Liver (tissue), 9 donors: ENCODE results near the gene GRK6. TPM values are rescaled to one million over a fixed set of nuclear protein-coding genes. Genes with fewer than 3 reads are reported as not detected.

Source experiments
- DNase-seq: peaks from one replicate; pipeline ENCODE4 v3.0.0-alpha.2; 2017; ENCODE audit warnings: low spot score
- H3K27ac ChIP-seq, 2 donors: one replicate each; pipeline ENCODE4 v1.7.0; 2013; ENCODE audit warnings: inconsistent platforms in 2 of 2, low read length in 2 of 2, control low read depth in 1 of 2, low read depth in 1 of 2, mild to moderate bottlenecking in 1 of 2
- H3K27me3 ChIP-seq, 4 donors: one replicate each; pipeline versions ENCODE4 v1.6.1 to v1.7.0; 2013; ENCODE audit warnings: low read length in 3 of 4, inconsistent platforms in 1 of 4, mild to moderate bottlenecking in 1 of 4, moderate library complexity in 1 of 4; ENCODE audit not compliant: control insufficient read depth in 4 of 4, insufficient read depth in 4 of 4
- H3K36me3 ChIP-seq, 4 donors: one replicate each; pipeline versions ENCODE4 v1.6.1 to v1.7.0; 2013; ENCODE audit warnings: low read length in 3 of 4, mild to moderate bottlenecking in 3 of 4, low read depth in 1 of 4, moderate library complexity in 1 of 4; ENCODE audit not compliant: control insufficient read depth in 4 of 4, insufficient read depth in 3 of 4
- H3K4me1 ChIP-seq, 4 donors: one replicate each; pipeline versions ENCODE4 v1.6.1 to v1.7.0; 2013; ENCODE audit warnings: low read length in 3 of 4, mild to moderate bottlenecking in 3 of 4, moderate library complexity in 1 of 4; ENCODE audit not compliant: control insufficient read depth in 4 of 4, insufficient read depth in 4 of 4
- H3K4me3 ChIP-seq, 3 donors: one replicate each; pipeline versions ENCODE4 v1.6.1 to v1.7.0; 2013; ENCODE audit warnings: low read length in 3 of 3, control low read depth in 1 of 3, low read depth in 1 of 3, mild to moderate bottlenecking in 1 of 3
- H3K9ac ChIP-seq, 2 donors: one replicate each; pipeline ENCODE4 v1.7.0; 2013; ENCODE audit warnings: low read length in 2 of 2, mild to moderate bottlenecking in 2 of 2, moderate library complexity in 2 of 2, control low read depth in 1 of 2, low read depth in 1 of 2
- H3K9me3 ChIP-seq, 4 donors: one replicate each; pipeline versions ENCODE4 v1.6.1 to v1.7.0; 2013; ENCODE audit warnings: low read length in 3 of 4; ENCODE audit not compliant: control insufficient read depth in 4 of 4
- EGR1 ChIP-seq, 2 donors: IDR thresholded peaks; 2 replicates each; pipeline ENCODE4 v1.6.1; 2016 to 2018; ENCODE audit warnings: antibody characterized with exemption in 2 of 2, low read depth in 2 of 2
- FOXA1 ChIP-seq: IDR thresholded peaks from 2 replicates; pipeline ENCODE4 v1.6.1; 2016; ENCODE audit warnings: antibody characterized with exemption
- FOXA2 ChIP-seq: IDR thresholded peaks from 2 replicates; pipeline ENCODE4 v1.6.1; 2016; ENCODE audit warnings: antibody characterized with exemption
- GABPA ChIP-seq, 2 donors: IDR thresholded peaks in 1 of 2; conservative IDR thresholded peaks in 1 of 2; 2 replicates each; pipeline ENCODE4 v1.6.1; 2016; ENCODE audit warnings: antibody characterized with exemption in 2 of 2, mild to moderate bottlenecking in 1 of 2, moderate library complexity in 1 of 2
- HNF4A ChIP-seq, 2 donors: conservative IDR thresholded peaks; 2 replicates each; pipeline ENCODE4 v1.6.1; 2016; ENCODE audit warnings: antibody characterized with exemption in 2 of 2, mild to moderate bottlenecking in 2 of 2
- HNF4G ChIP-seq: IDR thresholded peaks from 2 replicates; pipeline ENCODE4 v1.6.1; 2016; ENCODE audit warnings: antibody characterized with exemption
- JUND ChIP-seq, 2 donors: IDR thresholded peaks; 2 replicates each; pipeline ENCODE4 v1.6.1; 2016; ENCODE audit warnings: antibody characterized with exemption in 2 of 2
- NR2F2 ChIP-seq: IDR thresholded peaks from 2 replicates; pipeline ENCODE4 v1.6.1; 2016; ENCODE audit warnings: antibody characterized with exemption
- RAD21 ChIP-seq, 2 donors: IDR thresholded peaks; 2 replicates each; pipeline ENCODE4 v1.6.1; 2016; ENCODE audit warnings: antibody characterized with exemption in 2 of 2, mild to moderate bottlenecking in 2 of 2
- REST ChIP-seq: IDR thresholded peaks from 2 replicates; pipeline ENCODE4 v1.6.1; 2016; ENCODE audit warnings: antibody characterized with exemption, mild to moderate bottlenecking
- RXRA ChIP-seq, 2 donors: IDR thresholded peaks; 2 replicates each; pipeline ENCODE4 v1.6.1; 2017 to 2018; ENCODE audit warnings: antibody characterized with exemption in 2 of 2, mild to moderate bottlenecking in 1 of 2
- SP1 ChIP-seq: IDR thresholded peaks from 2 replicates; pipeline ENCODE4 v1.6.1; 2018; ENCODE audit warnings: antibody characterized with exemption, mild to moderate bottlenecking
- TAF1 ChIP-seq: conservative IDR thresholded peaks from 2 replicates; pipeline ENCODE4 v1.6.1; 2016; ENCODE audit warnings: antibody characterized with exemption, mild to moderate bottlenecking
- YY1 ChIP-seq: IDR thresholded peaks from 2 replicates; pipeline ENCODE4 v1.6.1; 2016; ENCODE audit warnings: antibody characterized with exemption, mild to moderate bottlenecking
- WGBS: extraction: QIAGEN DNeasy Blood & Tissue Kit; methylation state at CpG from one replicate; pipeline ENCODE4 v1.1.7; 2013; 5-methylcytosine and 5-hydroxymethylcytosine counted together
- polyA plus RNA-seq, 2 donors: library from polyadenylated mRNA; stranded (reverse) in 1 of 2; unstranded in 1 of 2; fragments of 200-250 nt in 1 of 2; fragments of >200 nt in 1 of 2; fragmentation: Nextera tagmentation in 1 of 2; extraction: Ambion mirVana in 1 of 2; gene quantifications; one replicate each; pipeline versions ENCODE4 v1.2.1 to v1.2.3, GENCODE V29; 2013 to 2015
- total RNA-seq, 2 donors: library from RNA; depleted of rRNA; stranded (reverse); fragments of >200 nt; gene quantifications; one replicate each; pipeline ENCODE4 v1.2.3, GENCODE V29; 2014
- TF ChIP-seq, protein P1 (sequence below): IDR thresholded peaks from 2 replicates; pipeline ENCODE4 v1.6.1; 2016; ENCODE audit warnings: antibody characterized with exemption
- TF ChIP-seq, protein P2 (sequence below): fragments of 150-350 bp; IDR thresholded peaks from 2 replicates; pipeline ENCODE4 v1.5.1; 2017; ENCODE audit warnings: improper control_type of control experiment, low read depth, low read length; ENCODE audit not compliant: missing input control
- TF ChIP-seq, protein P3 (sequence below): IDR thresholded peaks from 2 replicates; pipeline ENCODE4 v1.6.1; 2016; ENCODE audit warnings: antibody characterized with exemption
- TF ChIP-seq, protein P4 (sequence below): IDR thresholded peaks from 2 replicates; pipeline ENCODE4 v1.6.1; 2016; ENCODE audit warnings: antibody characterized with exemption
- donor health status: healthy.
- donor health status: healthy.
- donor health status: healthy.
- donor health status: healthy.
- donor health status: healthy.

The GRK6 gene
- total and polyA plus RNA-seq, 4 donors, result 3.1 to 24.0 (median 10.8) TPM

GRCh38 chr5:177472460-177473442, 46.3 kb downstream of the GRK6 start:
- no peak overlapping the region for H3K27ac ChIP-seq
- H3K27me3 ChIP-seq, result no peaks in the 10 kb centered on the region
- H3K9ac ChIP-seq, result no peak overlapping the region
- peak overlapping the region in 1 of 3 donors; percentile 57 for H3K4me3 ChIP-seq
- DNase-seq, result no peak
- H3K36me3 ChIP-seq, result no peaks in the 10 kb centered on the region
- WGBS, result 6% methylated on average over 93 of the region's 93 CpGs
- TF ChIP-seq RAD21 (IDR thresholded peaks at IDR 0.05), result no peak
- TF ChIP-seq HNF4A (conservative IDR thresholded peaks at IDR 0.05), result no peak
- no peak for TF ChIP-seq NR2F2
- TF ChIP-seq HNF4G, result no peak
- no peak for TF ChIP-seq YY1
- TF ChIP-seq FOXA2, result no peak
- TF ChIP-seq RXRA (IDR thresholded peaks at IDR 0.05), result no peak
- TF ChIP-seq, protein P1, sequence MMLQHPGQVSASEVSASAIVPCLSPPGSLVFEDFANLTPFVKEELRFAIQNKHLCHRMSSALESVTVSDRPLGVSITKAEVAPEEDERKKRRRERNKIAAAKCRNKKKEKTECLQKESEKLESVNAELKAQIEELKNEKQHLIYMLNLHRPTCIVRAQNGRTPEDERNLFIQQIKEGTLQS, result no peak
- TF ChIP-seq, protein P2, sequence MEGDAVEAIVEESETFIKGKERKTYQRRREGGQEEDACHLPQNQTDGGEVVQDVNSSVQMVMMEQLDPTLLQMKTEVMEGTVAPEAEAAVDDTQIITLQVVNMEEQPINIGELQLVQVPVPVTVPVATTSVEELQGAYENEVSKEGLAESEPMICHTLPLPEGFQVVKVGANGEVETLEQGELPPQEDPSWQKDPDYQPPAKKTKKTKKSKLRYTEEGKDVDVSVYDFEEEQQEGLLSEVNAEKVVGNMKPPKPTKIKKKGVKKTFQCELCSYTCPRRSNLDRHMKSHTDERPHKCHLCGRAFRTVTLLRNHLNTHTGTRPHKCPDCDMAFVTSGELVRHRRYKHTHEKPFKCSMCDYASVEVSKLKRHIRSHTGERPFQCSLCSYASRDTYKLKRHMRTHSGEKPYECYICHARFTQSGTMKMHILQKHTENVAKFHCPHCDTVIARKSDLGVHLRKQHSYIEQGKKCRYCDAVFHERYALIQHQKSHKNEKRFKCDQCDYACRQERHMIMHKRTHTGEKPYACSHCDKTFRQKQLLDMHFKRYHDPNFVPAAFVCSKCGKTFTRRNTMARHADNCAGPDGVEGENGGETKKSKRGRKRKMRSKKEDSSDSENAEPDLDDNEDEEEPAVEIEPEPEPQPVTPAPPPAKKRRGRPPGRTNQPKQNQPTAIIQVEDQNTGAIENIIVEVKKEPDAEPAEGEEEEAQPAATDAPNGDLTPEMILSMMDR, result no peak
- no peak for TF ChIP-seq JUND (IDR thresholded peaks at IDR 0.05)
- TF ChIP-seq EGR1 (IDR thresholded peaks at IDR 0.05; ENCODE audit: low read depth in 2 of 2), result no peak
- TF ChIP-seq GABPA (IDR thresholded peaks at IDR 0.05 in 1 of 2, conservative IDR thresholded peaks at IDR 0.05 in 1 of 2), result no peak
- TF ChIP-seq SP1, result no peak
- no peak for TF ChIP-seq TAF1
- TF ChIP-seq FOXA1, result no peak
- no peak for TF ChIP-seq REST
- TF ChIP-seq, protein P3, sequence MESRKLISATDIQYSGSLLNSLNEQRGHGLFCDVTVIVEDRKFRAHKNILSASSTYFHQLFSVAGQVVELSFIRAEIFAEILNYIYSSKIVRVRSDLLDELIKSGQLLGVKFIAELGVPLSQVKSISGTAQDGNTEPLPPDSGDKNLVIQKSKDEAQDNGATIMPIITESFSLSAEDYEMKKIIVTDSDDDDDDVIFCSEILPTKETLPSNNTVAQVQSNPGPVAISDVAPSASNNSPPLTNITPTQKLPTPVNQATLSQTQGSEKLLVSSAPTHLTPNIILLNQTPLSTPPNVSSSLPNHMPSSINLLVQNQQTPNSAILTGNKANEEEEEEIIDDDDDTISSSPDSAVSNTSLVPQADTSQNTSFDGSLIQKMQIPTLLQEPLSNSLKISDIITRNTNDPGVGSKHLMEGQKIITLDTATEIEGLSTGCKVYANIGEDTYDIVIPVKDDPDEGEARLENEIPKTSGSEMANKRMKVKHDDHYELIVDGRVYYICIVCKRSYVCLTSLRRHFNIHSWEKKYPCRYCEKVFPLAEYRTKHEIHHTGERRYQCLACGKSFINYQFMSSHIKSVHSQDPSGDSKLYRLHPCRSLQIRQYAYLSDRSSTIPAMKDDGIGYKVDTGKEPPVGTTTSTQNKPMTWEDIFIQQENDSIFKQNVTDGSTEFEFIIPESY, result no peak
- TF ChIP-seq, protein P4, sequence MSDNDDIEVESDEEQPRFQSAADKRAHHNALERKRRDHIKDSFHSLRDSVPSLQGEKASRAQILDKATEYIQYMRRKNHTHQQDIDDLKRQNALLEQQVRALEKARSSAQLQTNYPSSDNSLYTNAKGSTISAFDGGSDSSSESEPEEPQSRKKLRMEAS, result no peak
- peaks cover 0 to 6% (median 3%) of the 10 kb centered on the region in 4 donors for H3K4me1 ChIP-seq
- H3K9me3 ChIP-seq, result no peaks in the 10 kb centered on the region
